ENCODE data around the gene SPSB2. TPM values are rescaled to one million over a fixed set of nuclear protein-coding genes. Genes with fewer than 3 reads are reported as not detected.

SPSB2 gene
- total RNA-seq, 4 donors from 2014 or later, result 16.3 to 35.0 (median 25.6) TPM

GRCh38 chr12:6821591-6822425 is 51.3 kb downstream of the SPSB2 start, which contains the start of gene GPR162:
GPR162 (plus strand) TSS chr12:6821821; CDS start chr12:6823899, 2,078 bp downstream.
- Histone ChIP-seq H3K4me1 (peaks cover 0 to 12% of the 10 kb centered on the region in 2 donors), H3K36me3 (no peaks in the 10 kb centered on the region), H3K27ac (no peak within 1 kb of the TSS), H3K27me3 (no peaks in the 10 kb centered on the region), H3K4me3 (replicated peaks in 1 of 3) (peak within 1 kb of the TSS in 1 of 3 donors; percentile 34), H3K9me3 (no peaks in the 10 kb centered on the region)
- peak; percentile 32 to 49 for DNase-seq
- WGBS, 2 donors, result 2 to 8% methylated on average over 10 to 23 of the region's 28 CpGs
- intact Hi-C loops (cut with DNase I), result no loop called here
- TF ChIP-seq CTCF (IDR thresholded peaks at IDR 0.05), result no peak
- TF ChIP-seq POLR2A (IDR thresholded peaks at IDR 0.05), result no peak

Other genes starting within 250 kb of the SPSB2 start
- gene LPAR5, start 237.3 kb downstream of the SPSB2 start, total RNA-seq, result 1 to 10 TPM in 3 of 4 donors, under 1 TPM in 1; 0.78 to 8.1 (median 3.5) TPM
- gene ACRBP, start 225.9 kb downstream of the SPSB2 start, total RNA-seq, result 10 to 100 TPM in 2 of 4 donors, 1 to 10 TPM in 2; 8.9 to 11.4 (median 10.4) TPM
- 10 to 100 TPM; 52.7 to 85.1 (median 67.2) TPM for gene ING4, start 210.2 kb downstream of the SPSB2 start, total RNA-seq
- gene ZNF384, start 183.9 kb downstream of the SPSB2 start, total RNA-seq, result 10 to 100 TPM; 41.9 to 72.8 (median 53.1) TPM
- under 1 TPM in 2 of 4 donors, not detected in 2; 0.11 to 0.39 TPM for gene PIANP, start 172.5 kb downstream of the SPSB2 start, total RNA-seq
- 10 to 100 TPM; 44.5 to 86.7 (median 63.1) TPM for gene COPS7A, start 149.3 kb downstream of the SPSB2 start, total RNA-seq
- gene MLF2, start 120.2 kb downstream of the SPSB2 start, total RNA-seq, result 100 to 1,000 TPM; 110 to 253 (median 196) TPM
- gene PTMS, start 106.9 kb downstream of the SPSB2 start, total RNA-seq, result 100 to 1,000 TPM in 2 of 4 donors, 10 to 100 TPM in 2; 60.0 to 186 (median 103) TPM
- gene LAG3, start 100.8 kb downstream of the SPSB2 start, total RNA-seq, result under 1 TPM in 1 of 4 donors, not detected in 3; 0.13 TPM
- gene CD4, start 83.8 kb downstream of the SPSB2 start, total RNA-seq, result 1 to 10 TPM; 3.5 to 8.1 (median 3.9) TPM
- gene GPR162, start 51.5 kb downstream of the SPSB2 start, total RNA-seq, result 1 to 10 TPM in 1 of 4 donors, under 1 TPM in 3; 0.34 to 1.1 (median 0.56) TPM
- gene P3H3, start 44.9 kb downstream of the SPSB2 start, total RNA-seq, result 10 to 100 TPM; 13.6 to 27.9 (median 20.3) TPM
- gene GNB3, start 32.4 kb downstream of the SPSB2 start, total RNA-seq, result 1 to 10 TPM in 3 of 4 donors, under 1 TPM in 1; 0.39 to 3.0 (median 2.1) TPM
- 1 to 10 TPM in 2 of 4 donors, under 1 TPM in 2; 0.73 to 1.3 (median 0.90) TPM for gene CDCA3, start 22.0 kb downstream of the SPSB2 start, total RNA-seq
- gene USP5, start 21.2 kb downstream of the SPSB2 start, total RNA-seq, result 10 to 100 TPM; 34.7 to 68.6 (median 58.9) TPM
- gene TPI1, start 5.8 kb downstream of the SPSB2 start, total RNA-seq, result 100 to 1,000 TPM; 363 to 700 (median 468) TPM
- gene LRRC23, start 31.5 kb upstream of the SPSB2 start, total RNA-seq, result 10 to 100 TPM in 3 of 4 donors, 1 to 10 TPM in 1; 8.7 to 16.4 (median 13.0) TPM
- gene ENO2, start 41.3 kb upstream of the SPSB2 start, total RNA-seq, result 10 to 100 TPM; 13.0 to 25.3 (median 19.8) TPM
- 100 to 1,000 TPM in 1 of 4 donors, 10 to 100 TPM in 3; 53.3 to 100 (median 84.9) TPM for gene ATN1, start 54.7 kb upstream of the SPSB2 start, total RNA-seq
- gene RNU7-1, start 70.5 kb upstream of the SPSB2 start, total RNA-seq, result not detected
- 100 to 1,000 TPM; 344 to 666 (median 383) TPM for gene C12orf57, start 70.7 kb upstream of the SPSB2 start, total RNA-seq
- gene PTPN6, start 78.1 kb upstream of the SPSB2 start, total RNA-seq, result 10 to 100 TPM; 21.7 to 32.3 (median 31.4) TPM
- gene PHB2, start 97.4 kb upstream of the SPSB2 start, total RNA-seq, result 100 to 1,000 TPM; 153 to 284 (median 220) TPM
- 10 to 100 TPM; 19.9 to 53.1 (median 45.6) TPM for gene EMG1, start 97.6 kb upstream of the SPSB2 start, total RNA-seq
- 10 to 100 TPM; 45.1 to 68.4 (median 58.5) TPM for gene LPCAT3, start 145.2 kb upstream of the SPSB2 start, total RNA-seq
- 100 to 1,000 TPM; 137 to 470 (median 255) TPM for gene C1S, start 187.4 kb upstream of the SPSB2 start, total RNA-seq
- gene C1R, start 219.1 kb upstream of the SPSB2 start, total RNA-seq, result 100 to 1,000 TPM; 132 to 545 (median 312) TPM
- 100 to 1,000 TPM in 1 of 4 donors, 10 to 100 TPM in 3; 39.2 to 153 (median 59.5) TPM for gene C1RL, start 235.9 kb upstream of the SPSB2 start, total RNA-seq